Neural progenitor cell (in vitro differentiated cells): ENCODE measurements around the gene RGS12. TPM values are rescaled to one million over a fixed set of nuclear protein-coding genes. Genes with fewer than 3 reads are reported as not detected.

ENCODE experiments used
- DNase-seq: peaks from one replicate; pipeline ENCODE4 v3.0.0-alpha.2; 2016; ENCODE audit warnings: low spot score
- H2AFZ ChIP-seq: fragments of 200-600 bp; sonication (generic); replicated peaks from 2 replicates; pipeline ENCODE4 v1.6.1; 2016; ENCODE audit warnings: antibody characterized with exemption
- H3F3A ChIP-seq: fragments of 200-600 bp; sonication (generic); 2 replicates; pipeline ENCODE4 v1.6.1; 2016; ENCODE audit warnings: antibody characterized with exemption, low read depth
- H3K27ac ChIP-seq: fragments of 200-600 bp; sonication (generic); 2 replicates; pipeline ENCODE4 v1.5.1; 2016; ENCODE audit warnings: mild to moderate bottlenecking
- H3K27me3 ChIP-seq: fragments of 200-600 bp; sonication (generic); 2 replicates; pipeline ENCODE4 v1.6.1; 2016; ENCODE audit warnings: mild to moderate bottlenecking, moderate library complexity
- H3K36me3 ChIP-seq: fragments of 200-600 bp; sonication (generic); 2 replicates; pipeline ENCODE4 v1.5.1; 2016
- H3K4me1 ChIP-seq: fragments of 200-600 bp; sonication (generic); 2 replicates; pipeline ENCODE4 v1.6.1; 2016; ENCODE audit warnings: mixed run types
- H3K4me2 ChIP-seq: fragments of 200-600 bp; sonication (generic); 2 replicates; pipeline ENCODE4 v1.6.1; 2016
- H3K4me3 ChIP-seq: fragments of 200-600 bp; sonication (generic); 2 replicates; pipeline ENCODE4 v1.5.1; 2016
- H3K79me2 ChIP-seq: fragments of 200-600 bp; sonication (generic); 2 replicates; pipeline ENCODE4 v1.6.1; 2016; ENCODE audit warnings: low read depth
- H3K9ac ChIP-seq: fragments of 200-600 bp; sonication (generic); 2 replicates; pipeline ENCODE4 v1.6.1; 2016
- H3K9me3 ChIP-seq: fragments of 200-600 bp; sonication (generic); 2 replicates; pipeline ENCODE4 v1.5.1; 2016; ENCODE audit warnings: low read depth
- H4K20me1 ChIP-seq: fragments of 200-600 bp; sonication (generic); 2 replicates; pipeline ENCODE4 v1.6.1; 2016; ENCODE audit warnings: low read depth
- H3K27ac Mint-ChIP-seq: 3 replicates; pipeline ENCODE4 v1.8.0; 2021; ENCODE audit warnings: mixed read lengths
- H3K27me3 Mint-ChIP-seq: 2 replicates; pipeline ENCODE4 v1.8.0; 2022; ENCODE audit warnings: low read depth, mild to moderate bottlenecking, inconsistent platforms, moderate library complexity, mixed read lengths; ENCODE audit not compliant: insufficient read depth
- H3K36me3 Mint-ChIP-seq: 3 replicates; pipeline ENCODE4 v1.8.0; 2021; ENCODE audit warnings: mixed read lengths
- H3K4me1 Mint-ChIP-seq: 3 replicates; pipeline ENCODE4 v1.8.0; 2021; ENCODE audit warnings: mixed read lengths
- H3K4me3 Mint-ChIP-seq: 3 replicates; pipeline ENCODE4 v1.8.0; 2021; ENCODE audit warnings: mild to moderate bottlenecking, moderate library complexity, mixed read lengths
- H3K9me3 Mint-ChIP-seq: 3 replicates; pipeline ENCODE4 v1.8.0; 2020; ENCODE audit warnings: mixed read lengths
- EZH2 ChIP-seq: fragments of 200-600 bp; sonication (generic); IDR thresholded peaks from 2 replicates; pipeline ENCODE4 v1.6.1; 2017; ENCODE audit warnings: antibody characterized with exemption, mild to moderate bottlenecking, moderate library complexity
- EZH2phosphoT487 ChIP-seq: fragments of 200-600 bp; sonication (generic); IDR thresholded peaks from 2 replicates; pipeline ENCODE4 v1.6.1; 2017; ENCODE audit warnings: antibody characterized with exemption
- total RNA-seq: library from RNA; depleted of rRNA; stranded (reverse); fragments of >200 nt; gene quantifications from 2 replicates; pipeline ENCODE4 v1.2.3, GENCODE V29; 2015; ENCODE audit warnings: low replicate concordance
- TF ChIP-seq, protein P1 (sequence below): fragments of 200-600 bp; sonication (generic); IDR thresholded peaks from 2 replicates; pipeline ENCODE4 v1.5.1; 2017; ENCODE audit warnings: antibody characterized with exemption, mild to moderate bottlenecking

RGS12 gene
- total RNA-seq, 1 donor from 2014 or later, result 36.6 TPM

- Mint-ChIP-seq H3K4me3 (no peak overlapping the region), H3K4me1 (peaks cover 6% of the 10 kb centered on the region), H3K36me3 (no peaks in the 10 kb centered on the region), H3K27me3 (no peaks in the 10 kb centered on the region), H3K27ac (no peak overlapping the region), H3K9me3 (no peaks in the 10 kb centered on the region)
- H3K79me2 ChIP-seq, result no peaks in the 10 kb centered on the region
- H4K20me1 ChIP-seq, result no peaks in the 10 kb centered on the region
- no peaks in the 10 kb centered on the region for H3F3A ChIP-seq
- no peaks in the 10 kb centered on the region for H3K27me3 ChIP-seq
- no peaks in the 10 kb centered on the region for H3K9me3 ChIP-seq
- DNase-seq, result no peak
- no peak overlapping the region for H3K27ac ChIP-seq
- H3K9ac ChIP-seq, result no peak overlapping the region
- no peaks in the 10 kb centered on the region for H3K4me1 ChIP-seq
- no peak overlapping the region for H3K4me2 ChIP-seq
- TF ChIP-seq EZH2 (no peak), EZH2phosphoT487 (no peak)
- TF ChIP-seq, protein P1, sequence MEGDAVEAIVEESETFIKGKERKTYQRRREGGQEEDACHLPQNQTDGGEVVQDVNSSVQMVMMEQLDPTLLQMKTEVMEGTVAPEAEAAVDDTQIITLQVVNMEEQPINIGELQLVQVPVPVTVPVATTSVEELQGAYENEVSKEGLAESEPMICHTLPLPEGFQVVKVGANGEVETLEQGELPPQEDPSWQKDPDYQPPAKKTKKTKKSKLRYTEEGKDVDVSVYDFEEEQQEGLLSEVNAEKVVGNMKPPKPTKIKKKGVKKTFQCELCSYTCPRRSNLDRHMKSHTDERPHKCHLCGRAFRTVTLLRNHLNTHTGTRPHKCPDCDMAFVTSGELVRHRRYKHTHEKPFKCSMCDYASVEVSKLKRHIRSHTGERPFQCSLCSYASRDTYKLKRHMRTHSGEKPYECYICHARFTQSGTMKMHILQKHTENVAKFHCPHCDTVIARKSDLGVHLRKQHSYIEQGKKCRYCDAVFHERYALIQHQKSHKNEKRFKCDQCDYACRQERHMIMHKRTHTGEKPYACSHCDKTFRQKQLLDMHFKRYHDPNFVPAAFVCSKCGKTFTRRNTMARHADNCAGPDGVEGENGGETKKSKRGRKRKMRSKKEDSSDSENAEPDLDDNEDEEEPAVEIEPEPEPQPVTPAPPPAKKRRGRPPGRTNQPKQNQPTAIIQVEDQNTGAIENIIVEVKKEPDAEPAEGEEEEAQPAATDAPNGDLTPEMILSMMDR, result no peak
- no peak overlapping the region for H3K4me3 ChIP-seq
- H2AFZ ChIP-seq, result no peak overlapping the region
- H3K36me3 ChIP-seq, result no peaks in the 10 kb centered on the region
These were observed 41.7 kb upstream of the RGS12 start for GRCh38 chr4:3250956-3251690.

DNA sequence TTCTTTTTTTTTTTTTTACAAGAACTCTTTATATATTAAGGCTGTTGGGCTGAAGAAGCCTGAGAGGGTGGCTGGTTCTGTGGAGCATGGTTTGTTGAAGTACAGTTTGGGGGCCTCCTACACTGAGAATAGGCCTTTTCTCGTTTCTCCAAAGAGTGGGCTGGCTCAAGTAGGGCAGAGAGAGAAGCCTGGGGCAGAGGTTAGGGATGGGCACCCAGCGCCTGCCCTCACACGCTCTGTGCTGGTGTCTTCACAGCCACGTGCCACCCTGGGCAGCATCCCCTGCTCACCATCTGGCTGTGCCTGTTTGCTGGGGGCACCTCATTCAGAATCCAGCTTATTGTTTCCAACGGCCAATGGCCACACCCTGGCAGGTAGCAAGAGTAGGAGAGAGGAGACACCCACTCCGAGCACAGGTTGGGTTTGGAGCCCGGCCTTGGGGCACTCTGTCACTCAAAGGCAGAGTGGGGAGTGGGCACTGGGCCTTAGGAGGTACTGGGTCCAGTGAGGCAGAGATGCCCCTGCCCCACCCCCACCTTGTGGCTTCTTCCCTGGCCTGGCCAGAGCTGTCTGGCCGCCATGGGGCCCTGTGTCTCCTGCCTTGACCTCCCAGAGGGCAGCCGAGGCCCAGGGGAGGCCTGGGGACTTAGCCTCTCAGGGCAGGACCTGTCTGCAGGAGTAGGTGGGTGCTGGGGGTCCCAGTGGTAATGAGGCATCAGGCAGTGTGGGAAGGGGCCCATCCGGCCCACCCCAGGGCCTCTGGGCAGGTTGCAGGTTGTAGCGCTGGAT, 40.9 kb upstream of the RGS12 start:
- Histone ChIP-seq H4K20me1 (no peaks in the 10 kb centered on the region), H2AFZ (no peak overlapping the region), H3K27ac (no peak overlapping the region), H3K9me3 (no peaks in the 10 kb centered on the region), H3K4me3 (no peak overlapping the region), H3K4me2 (no peak overlapping the region), H3F3A (no peaks in the 10 kb centered on the region), H3K79me2 (no peaks in the 10 kb centered on the region), H3K9ac (no peak overlapping the region), H3K4me1 (no peaks in the 10 kb centered on the region), H3K27me3 (no peaks in the 10 kb centered on the region), H3K36me3 (no peaks in the 10 kb centered on the region)
- Mint-ChIP-seq H3K4me3 (no peak overlapping the region), H3K9me3 (no peaks in the 10 kb centered on the region), H3K36me3 (no peaks in the 10 kb centered on the region), H3K27ac (no peak overlapping the region), H3K27me3 (no peaks in the 10 kb centered on the region), H3K4me1 (peaks cover 6% of the 10 kb centered on the region)
- DNase-seq, result no peak
- no peak for TF ChIP-seq EZH2
- TF ChIP-seq EZH2phosphoT487, result no peak

- Mint-ChIP-seq H3K4me1 (peaks cover 6% of the 10 kb centered on the region), H3K36me3 (no peaks in the 10 kb centered on the region), H3K27ac (no peak overlapping the region), H3K9me3 (no peaks in the 10 kb centered on the region), H3K4me3 (no peak overlapping the region), H3K27me3 (no peaks in the 10 kb centered on the region)
- TF ChIP-seq, protein P1, result no peak
- no peak for TF ChIP-seq EZH2
- no peak for TF ChIP-seq EZH2phosphoT487
- Histone ChIP-seq H3K9me3 (no peaks in the 10 kb centered on the region), H3K4me1 (no peaks in the 10 kb centered on the region), H3K79me2 (no peaks in the 10 kb centered on the region), H4K20me1 (no peaks in the 10 kb centered on the region), H3K27ac (no peak overlapping the region), H3K27me3 (no peaks in the 10 kb centered on the region), H3K36me3 (no peaks in the 10 kb centered on the region), H3K9ac (no peak overlapping the region), H3K4me2 (no peak overlapping the region), H3F3A (no peaks in the 10 kb centered on the region), H3K4me3 (no peak overlapping the region), H2AFZ (no peak overlapping the region)
- DNase-seq, result no peak
These were observed 40.4 kb upstream of the RGS12 start for GRCh38 chr4:3252480-3252828.
